GM12878 (cell line): ENCODE results near the gene TTLL8.

Source experiments
- BHLHE40 ChIP-seq, 2 experiments: fragments of 450-650 bp in 1 of 2; IDR thresholded peaks; 2 replicates each; pipeline ENCODE4 v1.6.1; 2011 to 2017; ENCODE audit warnings: low read depth in 2 of 2, borderline replicate concordance in 1 of 2, improper control_type of control experiment in 1 of 2, low read length in 1 of 2, mild to moderate bottlenecking in 1 of 2
- CTCF ChIP-seq, 3 experiments: IDR thresholded peaks in 2 of 3; conservative IDR thresholded peaks in 1 of 3; 2 replicates each; pipeline ENCODE4 v1.5.1; 2011; ENCODE audit warnings: low read depth in 3 of 3, low read length in 3 of 3, mild to moderate bottlenecking in 3 of 3, control low read depth in 2 of 3, moderate library complexity in 2 of 3, inconsistent platforms in 1 of 3, mixed read lengths in 1 of 3; ENCODE audit not compliant: control insufficient read depth in 2 of 3, insufficient read depth in 1 of 3; ENCODE audit errors: extremely low read depth in 1 of 3
- DPF2 ChIP-seq: fragments of 450-650 bp; IDR thresholded peaks from 2 replicates; pipeline ENCODE4 v1.6.1; 2017; ENCODE audit warnings: mild to moderate bottlenecking
- SIN3A ChIP-seq: IDR thresholded peaks from 2 replicates; pipeline ENCODE4 v1.6.1; 2012; ENCODE audit warnings: low read depth, low read length, improper control_type of control experiment
- SMAD1 ChIP-seq: fragments of 450-650 bp; IDR thresholded peaks from 2 replicates; pipeline ENCODE4 v1.6.1; 2018; ENCODE audit warnings: mild to moderate bottlenecking, low read depth; ENCODE audit not compliant: partially characterized antibody
- TF ChIP-seq, protein P1 (sequence below): IDR thresholded peaks from 2 replicates; pipeline ENCODE4 v1.6.1; 2011; ENCODE audit warnings: borderline replicate concordance, low read depth, mild to moderate bottlenecking, moderate library complexity, mixed read lengths, low read length; ENCODE audit not compliant: insufficient read depth; ENCODE audit errors: extremely low read length

DNA sequence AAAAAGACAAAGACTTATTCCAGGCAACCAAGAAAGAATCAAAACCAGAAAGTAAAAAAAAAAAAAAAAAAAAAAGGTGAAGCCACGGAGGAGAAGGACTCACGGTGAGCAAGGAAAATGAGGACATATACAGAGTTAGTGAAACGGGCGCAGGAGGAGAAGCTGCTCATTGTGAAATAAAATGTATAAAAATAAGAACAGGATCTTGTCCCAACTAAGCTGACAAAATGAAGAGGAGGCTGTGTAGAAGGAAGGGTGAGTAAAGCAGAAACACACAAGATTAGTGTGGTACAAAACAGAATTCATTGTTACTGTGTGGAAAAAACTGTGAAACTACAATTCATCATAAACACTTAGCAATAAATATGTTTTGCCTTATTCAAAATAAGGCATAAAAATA lies 53.2 kb downstream of the TTLL8 start:
- TF ChIP-seq DPF2 = no peak
- no peak for TF ChIP-seq SMAD1
- TF ChIP-seq CTCF (IDR thresholded peaks at IDR 0.05 in 2 of 3, conservative IDR thresholded peaks at IDR 0.05 in 1 of 3; ENCODE audit: control insufficient read depth in 2 of 3, extremely low read depth in 1 of 3, insufficient read depth in 1 of 3, low read depth in 3 of 3, low read length in 3 of 3) = no peak
- no peak for TF ChIP-seq BHLHE40 (IDR thresholded peaks at IDR 0.05; ENCODE audit: borderline replicate concordance in 1 of 2, low read depth in 2 of 2, low read length in 1 of 2)
- TF ChIP-seq SIN3A = no peak
- TF ChIP-seq, protein P1, sequence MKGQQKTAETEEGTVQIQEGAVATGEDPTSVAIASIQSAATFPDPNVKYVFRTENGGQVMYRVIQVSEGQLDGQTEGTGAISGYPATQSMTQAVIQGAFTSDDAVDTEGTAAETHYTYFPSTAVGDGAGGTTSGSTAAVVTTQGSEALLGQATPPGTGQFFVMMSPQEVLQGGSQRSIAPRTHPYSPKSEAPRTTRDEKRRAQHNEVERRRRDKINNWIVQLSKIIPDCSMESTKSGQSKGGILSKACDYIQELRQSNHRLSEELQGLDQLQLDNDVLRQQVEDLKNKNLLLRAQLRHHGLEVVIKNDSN = no peak
